Fibroblast of lung (primary cell): ENCODE data around the gene MAPK8. TPM values are rescaled to one million over a fixed set of nuclear protein-coding genes. Genes with fewer than 3 reads are reported as not detected.

Source experiments
- DNase-seq, 2 donors: peaks; one replicate each; pipeline versions ENCODE4 v3.0.0 to v3.0.0-alpha.2; 2010; ENCODE audit warnings: low read depth in 2 of 2
- H2AFZ ChIP-seq: 2 replicates; pipeline ENCODE4 v1.5.1; 2012; ENCODE audit warnings: low read length, control low read depth, inconsistent platforms
- H3K27ac ChIP-seq: 2 replicates; pipeline ENCODE4 v1.5.1; 2011; ENCODE audit warnings: low read length, control low read depth; ENCODE audit not compliant: insufficient read depth
- H3K27me3 ChIP-seq: 2 replicates; pipeline ENCODE4 v1.5.1; 2011; ENCODE audit warnings: mild to moderate bottlenecking, low read length; ENCODE audit not compliant: control insufficient read depth, insufficient read depth
- H3K36me3 ChIP-seq: 2 replicates; pipeline ENCODE4 v1.5.1; 2011; ENCODE audit warnings: low read length; ENCODE audit not compliant: control insufficient read depth, insufficient read depth
- H3K4me1 ChIP-seq: 2 replicates; pipeline ENCODE4 v1.5.1; 2011; ENCODE audit warnings: low read length; ENCODE audit not compliant: control insufficient read depth, insufficient read depth; ENCODE audit errors: extremely low read depth
- H3K4me2 ChIP-seq: 2 replicates; pipeline ENCODE4 v1.5.1; 2011; ENCODE audit warnings: low read length, control low read depth; ENCODE audit not compliant: insufficient read depth; ENCODE audit errors: extremely low read depth
- H3K4me3 ChIP-seq, 4 experiments: fragments of 200-600 bp in 1 of 4; sonication (generic) in 1 of 4; replicated peaks in 1 of 4; 2 replicates each; pipeline ENCODE4 v1.5.1; 2011 to 2016; ENCODE audit warnings: low read length in 4 of 4, low read depth in 3 of 4, mild to moderate bottlenecking in 3 of 4, control low read depth in 2 of 4, inconsistent platforms in 1 of 4, mixed read lengths in 1 of 4; ENCODE audit not compliant: insufficient read depth in 1 of 4; ENCODE audit errors: control extremely low read depth in 1 of 4
- H3K79me2 ChIP-seq: 2 replicates; pipeline ENCODE4 v1.5.1; 2012; ENCODE audit warnings: mild to moderate bottlenecking, low read length, inconsistent platforms; ENCODE audit not compliant: control insufficient read depth, insufficient read depth
- H3K9ac ChIP-seq: 2 replicates; pipeline ENCODE4 v1.5.1; 2011; ENCODE audit warnings: mild to moderate bottlenecking, low read length, control low read depth; ENCODE audit not compliant: insufficient read depth
- H3K9me3 ChIP-seq: 2 replicates; pipeline ENCODE4 v1.5.1; 2012; ENCODE audit warnings: low read depth, low read length; ENCODE audit not compliant: control insufficient read depth, insufficient read depth
- H4K20me1 ChIP-seq: 2 replicates; pipeline ENCODE4 v1.5.1; 2011; ENCODE audit warnings: low read length; ENCODE audit not compliant: control insufficient read depth, insufficient read depth; ENCODE audit errors: extremely low read depth
- CTCF ChIP-seq, 2 donors: IDR thresholded peaks in 1 of 2; conservative IDR thresholded peaks in 1 of 2; 1 replicate in 1 of 2; 2 replicates in 1 of 2; pipeline ENCODE4 v1.5.1; 2011 to 2012; ENCODE audit warnings: low read length in 2 of 2, control low read depth in 1 of 2, inconsistent platforms in 1 of 2, low read depth in 1 of 2, mild to moderate bottlenecking in 1 of 2
- EZH2 ChIP-seq: IDR thresholded peaks from 2 replicates; pipeline ENCODE4 v1.5.1; 2012; ENCODE audit warnings: low read length, control low read depth, mild to moderate bottlenecking; ENCODE audit errors: missing control alignments
- polyA plus RNA-seq, 2 donors: library from polyadenylated mRNA; depleted of rRNA in 1 of 2; stranded (reverse) in 1 of 2; unstranded in 1 of 2; fragments of >200 nt; gene quantifications; 2 replicates each; pipeline ENCODE4 v1.2.1, GENCODE V29; 2011 to 2012; ENCODE audit warnings: missing spikeins in 1 of 2
- total RNA-seq: library from RNA; depleted of rRNA; stranded (reverse); fragments of >200 nt; gene quantifications from 2 replicates; pipeline ENCODE4 v1.2.1, GENCODE V29; 2014

MAPK8 gene
- total and polyA plus RNA-seq, 2 donors (not counting 1 experiment from before 2014, with no cell fraction given), result 29.4 to 53.7 TPM

GRCh38 chr10:48273741-48274140 lies 32.7 kb upstream of the MAPK8 start:
- no peak overlapping the region for H2AFZ ChIP-seq
- no peak overlapping the region for H3K27ac ChIP-seq
- no peak overlapping the region for H3K4me2 ChIP-seq
- H3K4me3 ChIP-seq, result no peak overlapping the region
- H3K79me2 ChIP-seq, result no peaks in the 10 kb centered on the region
- H3K4me1 ChIP-seq, result no peaks in the 10 kb centered on the region
- H4K20me1 ChIP-seq, result no peaks in the 10 kb centered on the region
- TF ChIP-seq EZH2 (no peak), CTCF (conservative IDR thresholded peaks at IDR 0.05 in 1 of 2, IDR thresholded peaks at IDR 0.05 in 1 of 2; ENCODE audit: low read depth in 1 of 2, low read length in 2 of 2) (no peak)
- no peak for DNase-seq
- no peaks in the 10 kb centered on the region for H3K9me3 ChIP-seq
- H3K36me3 ChIP-seq, result no peaks in the 10 kb centered on the region
- no peak overlapping the region for H3K9ac ChIP-seq
- H3K27me3 ChIP-seq, result peaks cover 8% of the 10 kb centered on the region

GRCh38 chr10:48274636-48275035 lies 31.8 kb upstream of the MAPK8 start, which contains the start of gene FRMPD2:
TSS of gene FRMPD2 (minus strand) at chr10:48274696. CDS start at chr10:48274567, 129 bp downstream.
- Histone ChIP-seq H3K36me3 (no peaks in the 10 kb centered on the region), H3K9ac (no peak within 1 kb of the TSS), H2AFZ (no peak within 1 kb of the TSS), H3K27me3 (peaks cover 8% of the 10 kb centered on the region), H3K4me1 (no peaks in the 10 kb centered on the region), H3K79me2 (no peaks in the 10 kb centered on the region), H3K9me3 (no peaks in the 10 kb centered on the region), H4K20me1 (no peaks in the 10 kb centered on the region), H3K27ac (no peak within 1 kb of the TSS), H3K4me2 (no peak within 1 kb of the TSS), H3K4me3 (no peak within 1 kb of the TSS)
- TF ChIP-seq CTCF (conservative IDR thresholded peaks at IDR 0.05 in 1 of 2, IDR thresholded peaks at IDR 0.05 in 1 of 2; ENCODE audit: low read depth in 1 of 2, low read length in 2 of 2), result no peak
- no peak for TF ChIP-seq EZH2
- DNase-seq, result no peak

- H3K9me3 ChIP-seq, result no peaks in the 10 kb centered on the region
- H2AFZ ChIP-seq, result no peak overlapping the region
- H3K79me2 ChIP-seq, result no peaks in the 10 kb centered on the region
- TF ChIP-seq EZH2, result no peak
- no peak for TF ChIP-seq CTCF (conservative IDR thresholded peaks at IDR 0.05 in 1 of 2, IDR thresholded peaks at IDR 0.05 in 1 of 2; ENCODE audit: low read depth in 1 of 2, low read length in 2 of 2)
- H3K4me3 ChIP-seq, result no peak overlapping the region
- H4K20me1 ChIP-seq, result no peaks in the 10 kb centered on the region
- H3K27ac ChIP-seq, result no peak overlapping the region
- H3K4me2 ChIP-seq, result no peak overlapping the region
- no peaks in the 10 kb centered on the region for H3K27me3 ChIP-seq
- no peaks in the 10 kb centered on the region for H3K36me3 ChIP-seq
- no peak for DNase-seq
- H3K4me1 ChIP-seq, result no peaks in the 10 kb centered on the region
- no peak overlapping the region for H3K9ac ChIP-seq
Observed at GRCh38 chr10:48277093-48277492, 29.4 kb upstream of the MAPK8 start.
